Peyer's patch (tissue), 4 donors: ENCODE data around the gene FLOT1.

Source experiments
- POLR2A ChIP-seq, 2 donors: fragments of 450-650 bp; IDR thresholded peaks; one replicate each; pipeline ENCODE4 v1.5.1; 2017; ENCODE audit warnings: antibody characterized with exemption in 2 of 2, mild to moderate bottlenecking in 2 of 2, moderate library complexity in 2 of 2
- TF ChIP-seq, protein P1 (sequence below), 6 experiments: fragments of 450-650 bp in 4 of 6; fragments of 200-600 bp in 2 of 6; sonication (generic) in 1 of 6; IDR thresholded peaks; one replicate each; pipeline ENCODE4 v1.5.1; 2017 to 2019; ENCODE audit warnings: antibody characterized with exemption in 6 of 6, mild to moderate bottlenecking in 3 of 6, moderate library complexity in 1 of 6

DNA sequence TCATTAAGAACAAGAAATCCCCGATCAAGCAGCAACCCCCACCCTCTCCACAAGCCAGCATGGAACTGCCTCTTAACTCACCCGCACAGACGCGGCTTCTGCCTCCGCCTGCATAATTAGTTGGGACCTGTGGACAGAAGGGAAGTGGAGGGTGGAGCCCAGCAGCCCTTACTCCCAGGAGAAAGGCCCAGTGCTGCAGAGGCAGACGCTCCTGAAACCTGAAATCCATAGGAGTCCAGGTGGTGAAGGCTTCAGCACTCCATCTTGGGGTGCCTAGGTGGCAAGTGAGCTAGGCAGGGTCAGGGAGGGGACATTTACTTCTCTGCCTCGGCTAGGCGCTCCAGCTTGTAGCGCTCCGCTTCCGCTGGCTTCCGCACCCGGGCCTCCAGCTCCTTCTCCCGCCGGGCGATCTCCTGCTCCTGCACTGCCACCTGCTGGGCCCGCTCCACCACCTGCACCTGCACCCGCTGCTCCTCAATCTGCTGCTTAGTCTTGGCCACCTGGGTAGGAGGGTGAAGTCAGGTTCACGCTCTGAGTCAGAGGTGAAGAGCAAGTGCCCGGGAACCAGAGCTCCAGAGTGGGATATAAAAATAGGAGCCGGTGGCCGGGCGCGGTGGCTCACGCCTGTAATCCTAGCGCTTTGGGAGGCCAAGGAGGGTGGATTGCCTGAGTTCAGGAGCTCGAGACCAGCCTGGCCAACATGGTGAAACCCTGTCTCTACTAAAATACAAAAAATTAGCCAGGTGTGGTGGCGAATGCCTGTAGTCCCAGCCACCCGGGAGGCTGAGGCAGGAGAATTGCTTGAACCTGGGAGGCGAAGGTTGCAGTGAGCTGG is 11.7 kb downstream of the FLOT1 start:
- TF ChIP-seq, protein P1, sequence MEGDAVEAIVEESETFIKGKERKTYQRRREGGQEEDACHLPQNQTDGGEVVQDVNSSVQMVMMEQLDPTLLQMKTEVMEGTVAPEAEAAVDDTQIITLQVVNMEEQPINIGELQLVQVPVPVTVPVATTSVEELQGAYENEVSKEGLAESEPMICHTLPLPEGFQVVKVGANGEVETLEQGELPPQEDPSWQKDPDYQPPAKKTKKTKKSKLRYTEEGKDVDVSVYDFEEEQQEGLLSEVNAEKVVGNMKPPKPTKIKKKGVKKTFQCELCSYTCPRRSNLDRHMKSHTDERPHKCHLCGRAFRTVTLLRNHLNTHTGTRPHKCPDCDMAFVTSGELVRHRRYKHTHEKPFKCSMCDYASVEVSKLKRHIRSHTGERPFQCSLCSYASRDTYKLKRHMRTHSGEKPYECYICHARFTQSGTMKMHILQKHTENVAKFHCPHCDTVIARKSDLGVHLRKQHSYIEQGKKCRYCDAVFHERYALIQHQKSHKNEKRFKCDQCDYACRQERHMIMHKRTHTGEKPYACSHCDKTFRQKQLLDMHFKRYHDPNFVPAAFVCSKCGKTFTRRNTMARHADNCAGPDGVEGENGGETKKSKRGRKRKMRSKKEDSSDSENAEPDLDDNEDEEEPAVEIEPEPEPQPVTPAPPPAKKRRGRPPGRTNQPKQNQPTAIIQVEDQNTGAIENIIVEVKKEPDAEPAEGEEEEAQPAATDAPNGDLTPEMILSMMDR (IDR thresholded peaks at IDR 0.05): peak; percentile 66 to 93 (median 82)
- TF ChIP-seq POLR2A (IDR thresholded peaks at IDR 0.05): no peak
